HepG2 (cell line): ENCODE measurements around the gene FAM131C. TPM values are rescaled to one million over a fixed set of nuclear protein-coding genes. Genes with fewer than 3 reads are reported as not detected.

ENCODE experiments used
- ATF7 ChIP-seq, 2 experiments: fragments of 450-650 bp in 1 of 2; sonication (generic) in 1 of 2; formaldehyde crosslinking in 1 of 2; IDR thresholded peaks; 2 replicates each; pipeline versions ENCODE4 v1.4.0 to v1.6.1; 2016 to 2020; ENCODE audit warnings: antibody characterized with exemption in 1 of 2, mild to moderate bottlenecking in 1 of 2, missing genetic modification reagents in 1 of 2
- IRF9 ChIP-seq: sonication (generic); formaldehyde crosslinking; IDR thresholded peaks from 2 replicates; pipeline ENCODE4 v1.8.0; 2022; ENCODE audit warnings: missing genetic modification reagents, mild to moderate bottlenecking, borderline replicate concordance
- PRDM15 ChIP-seq: sonication (generic); formaldehyde crosslinking; IDR thresholded peaks from 2 replicates; pipeline ENCODE4 v1.4.0; 2020; ENCODE audit warnings: missing genetic modification reagents
- STAG1 ChIP-seq: sonication (generic); formaldehyde crosslinking; IDR thresholded peaks from 2 replicates; pipeline ENCODE4 v1.4.0; 2020; ENCODE audit warnings: missing genetic modification reagents
- THRA ChIP-seq: sonication (generic); formaldehyde crosslinking; IDR thresholded peaks from 2 replicates; pipeline ENCODE4 v1.4.0; 2020; ENCODE audit warnings: missing genetic modification reagents, borderline replicate concordance
- ZBTB33 ChIP-seq: sonication (generic); formaldehyde crosslinking; IDR thresholded peaks from 2 replicates; pipeline ENCODE4 v1.4.0; 2020; ENCODE audit warnings: missing genetic modification reagents
- ZNF280B ChIP-seq: sonication (generic); formaldehyde crosslinking; IDR thresholded peaks from 2 replicates; pipeline ENCODE4 v1.5.0; 2020; ENCODE audit warnings: missing genetic modification reagents, mild to moderate bottlenecking, borderline replicate concordance
- ZNF557 ChIP-seq: sonication (generic); formaldehyde crosslinking; IDR thresholded peaks from 2 replicates; pipeline ENCODE4 v1.4.0; 2020; ENCODE audit warnings: missing genetic modification reagents
- polyA plus RNA-seq, 8 experiments: library from polyadenylated mRNA; depleted of rRNA in 3 of 8; stranded (reverse) in 7 of 8; unstranded in 1 of 8; fragments of >200 nt; fragmentation: Illumina TruSeq in 4 of 8; extraction: Trizol in 4 of 8; gene quantifications; 2 replicates each; pipeline versions ENCODE4 v1.2.1 to v1.2.3, GENCODE V29; 2011 to 2016; ENCODE audit warnings: low read depth in 4 of 8, missing spikeins in 1 of 8, mixed read lengths in 1 of 8; ENCODE audit not compliant: insufficient read depth in 1 of 8
- total RNA-seq, 5 experiments: library from RNA; depleted of rRNA; stranded (reverse); fragments of >200 nt; fragmentation: Illumina TruSeq; extraction: Trizol; gene quantifications; 2 replicates each; pipeline ENCODE4 v1.2.3, GENCODE V29; 2016; ENCODE audit warnings: low read depth in 1 of 5

FAM131C gene
- total and polyA plus RNA-seq, 2 of the 13 experiments (the other 11 are each of a cell fraction or from before 2014, with no cell fraction given) = 0.07 TPM; not detected in 1

- TF ChIP-seq IRF9 (CRISPR knock-in tag) = no peak
- TF ChIP-seq THRA = no peak
- no peak for TF ChIP-seq ATF7 (IDR thresholded peaks at IDR 0.05)
- TF ChIP-seq ATF7 (CRISPR knock-in tag; IDR thresholded peaks at IDR 0.05) = no peak
- TF ChIP-seq ZNF557 (CRISPR knock-in tag) = no peak
- TF ChIP-seq ZBTB33 (CRISPR knock-in tag) = no peak
- no peak for TF ChIP-seq ZNF280B (CRISPR knock-in tag)
- TF ChIP-seq PRDM15 = no peak
- no peak for TF ChIP-seq STAG1 (CRISPR knock-in tag)
Observed at GRCh38 chr1:16080422-16081150, 7.1 kb upstream of the FAM131C start (continued).
